Fibroblast of lung (primary cell): ENCODE measurements around the gene GPER1. TPM values are rescaled to one million over a fixed set of nuclear protein-coding genes. Genes with fewer than 3 reads are reported as not detected.
"Not testable (repeated sequence)": the region's sequence is repeated elsewhere in the genome, so short reads cannot be mapped to it uniquely, and the experiment has no call there.

Experiments used
- DNase-seq, 2 donors: peaks; one replicate each; pipeline versions ENCODE4 v3.0.0 to v3.0.0-alpha.2; 2010; ENCODE audit warnings: low read depth in 2 of 2
- H2AFZ ChIP-seq: 2 replicates; pipeline ENCODE4 v1.5.1; 2012; ENCODE audit warnings: low read length, control low read depth, inconsistent platforms
- H3K27ac ChIP-seq: 2 replicates; pipeline ENCODE4 v1.5.1; 2011; ENCODE audit warnings: low read length, control low read depth; ENCODE audit not compliant: insufficient read depth
- H3K27me3 ChIP-seq: 2 replicates; pipeline ENCODE4 v1.5.1; 2011; ENCODE audit warnings: mild to moderate bottlenecking, low read length; ENCODE audit not compliant: control insufficient read depth, insufficient read depth
- H3K36me3 ChIP-seq: 2 replicates; pipeline ENCODE4 v1.5.1; 2011; ENCODE audit warnings: low read length; ENCODE audit not compliant: control insufficient read depth, insufficient read depth
- H3K4me1 ChIP-seq: 2 replicates; pipeline ENCODE4 v1.5.1; 2011; ENCODE audit warnings: low read length; ENCODE audit not compliant: control insufficient read depth, insufficient read depth; ENCODE audit errors: extremely low read depth
- H3K4me2 ChIP-seq: 2 replicates; pipeline ENCODE4 v1.5.1; 2011; ENCODE audit warnings: low read length, control low read depth; ENCODE audit not compliant: insufficient read depth; ENCODE audit errors: extremely low read depth
- H3K4me3 ChIP-seq, 4 experiments: fragments of 200-600 bp in 1 of 4; sonication (generic) in 1 of 4; replicated peaks in 1 of 4; 2 replicates each; pipeline ENCODE4 v1.5.1; 2011 to 2016; ENCODE audit warnings: low read length in 4 of 4, low read depth in 3 of 4, mild to moderate bottlenecking in 3 of 4, control low read depth in 2 of 4, inconsistent platforms in 1 of 4, mixed read lengths in 1 of 4; ENCODE audit not compliant: insufficient read depth in 1 of 4; ENCODE audit errors: control extremely low read depth in 1 of 4
- H3K79me2 ChIP-seq: 2 replicates; pipeline ENCODE4 v1.5.1; 2012; ENCODE audit warnings: mild to moderate bottlenecking, low read length, inconsistent platforms; ENCODE audit not compliant: control insufficient read depth, insufficient read depth
- H3K9ac ChIP-seq: 2 replicates; pipeline ENCODE4 v1.5.1; 2011; ENCODE audit warnings: mild to moderate bottlenecking, low read length, control low read depth; ENCODE audit not compliant: insufficient read depth
- H3K9me3 ChIP-seq: 2 replicates; pipeline ENCODE4 v1.5.1; 2012; ENCODE audit warnings: low read depth, low read length; ENCODE audit not compliant: control insufficient read depth, insufficient read depth
- H4K20me1 ChIP-seq: 2 replicates; pipeline ENCODE4 v1.5.1; 2011; ENCODE audit warnings: low read length; ENCODE audit not compliant: control insufficient read depth, insufficient read depth; ENCODE audit errors: extremely low read depth
- EZH2 ChIP-seq: IDR thresholded peaks from 2 replicates; pipeline ENCODE4 v1.5.1; 2012; ENCODE audit warnings: low read length, control low read depth, mild to moderate bottlenecking; ENCODE audit errors: missing control alignments
- polyA plus RNA-seq, 2 donors: library from polyadenylated mRNA; depleted of rRNA in 1 of 2; stranded (reverse) in 1 of 2; unstranded in 1 of 2; fragments of >200 nt; gene quantifications; 2 replicates each; pipeline ENCODE4 v1.2.1, GENCODE V29; 2011 to 2012; ENCODE audit warnings: missing spikeins in 1 of 2
- total RNA-seq: library from RNA; depleted of rRNA; stranded (reverse); fragments of >200 nt; gene quantifications from 2 replicates; pipeline ENCODE4 v1.2.1, GENCODE V29; 2014
- TF ChIP-seq, protein P1 (sequence below), 2 donors: IDR thresholded peaks in 1 of 2; conservative IDR thresholded peaks in 1 of 2; 1 replicate in 1 of 2; 2 replicates in 1 of 2; pipeline ENCODE4 v1.5.1; 2011 to 2012; ENCODE audit warnings: low read length in 2 of 2, control low read depth in 1 of 2, inconsistent platforms in 1 of 2, low read depth in 1 of 2, mild to moderate bottlenecking in 1 of 2

Gene GPER1
- total and polyA plus RNA-seq, 2 donors (not counting 1 experiment from before 2014, with no cell fraction given): 2.0 to 2.3 TPM

DNA sequence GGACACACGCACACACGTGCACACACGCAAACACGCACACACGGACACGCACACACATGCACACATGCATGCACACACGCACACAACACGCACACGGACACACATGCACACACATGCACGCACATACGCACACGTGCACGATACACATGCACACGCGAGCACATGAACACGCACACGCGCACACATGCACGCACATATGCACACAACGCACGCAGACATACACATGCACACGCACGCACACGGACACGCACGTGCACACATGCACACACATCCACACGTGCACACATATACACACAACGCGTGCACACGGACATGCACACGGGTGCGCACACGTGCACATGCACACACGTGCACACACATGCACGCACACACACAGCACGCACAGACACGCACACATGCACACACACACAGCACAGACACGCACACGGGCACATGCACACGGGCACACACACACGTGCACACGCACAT, 17.3 kb upstream of the GPER1 start:
- H3K79me2 ChIP-seq: no peaks in the 10 kb centered on the region
- H3K9ac ChIP-seq: no peak overlapping the region
- DNase-seq: no peak
- no peak overlapping the region for H3K4me2 ChIP-seq
- H3K4me3 ChIP-seq: no peak overlapping the region
- no peaks in the 10 kb centered on the region for H4K20me1 ChIP-seq
- H3K4me1 ChIP-seq: no peaks in the 10 kb centered on the region
- H3K9me3 ChIP-seq: peaks cover 4% of the 10 kb centered on the region
- H3K27me3 ChIP-seq: no peaks in the 10 kb centered on the region
- no peak overlapping the region for H3K27ac ChIP-seq
- TF ChIP-seq EZH2: no peak
- TF ChIP-seq, protein P1, sequence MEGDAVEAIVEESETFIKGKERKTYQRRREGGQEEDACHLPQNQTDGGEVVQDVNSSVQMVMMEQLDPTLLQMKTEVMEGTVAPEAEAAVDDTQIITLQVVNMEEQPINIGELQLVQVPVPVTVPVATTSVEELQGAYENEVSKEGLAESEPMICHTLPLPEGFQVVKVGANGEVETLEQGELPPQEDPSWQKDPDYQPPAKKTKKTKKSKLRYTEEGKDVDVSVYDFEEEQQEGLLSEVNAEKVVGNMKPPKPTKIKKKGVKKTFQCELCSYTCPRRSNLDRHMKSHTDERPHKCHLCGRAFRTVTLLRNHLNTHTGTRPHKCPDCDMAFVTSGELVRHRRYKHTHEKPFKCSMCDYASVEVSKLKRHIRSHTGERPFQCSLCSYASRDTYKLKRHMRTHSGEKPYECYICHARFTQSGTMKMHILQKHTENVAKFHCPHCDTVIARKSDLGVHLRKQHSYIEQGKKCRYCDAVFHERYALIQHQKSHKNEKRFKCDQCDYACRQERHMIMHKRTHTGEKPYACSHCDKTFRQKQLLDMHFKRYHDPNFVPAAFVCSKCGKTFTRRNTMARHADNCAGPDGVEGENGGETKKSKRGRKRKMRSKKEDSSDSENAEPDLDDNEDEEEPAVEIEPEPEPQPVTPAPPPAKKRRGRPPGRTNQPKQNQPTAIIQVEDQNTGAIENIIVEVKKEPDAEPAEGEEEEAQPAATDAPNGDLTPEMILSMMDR (conservative IDR thresholded peaks at IDR 0.05 in 1 of 2, IDR thresholded peaks at IDR 0.05 in 1 of 2; ENCODE audit: low read depth in 1 of 2, low read length in 2 of 2): no peak
- no peaks in the 10 kb centered on the region for H3K36me3 ChIP-seq
- H2AFZ ChIP-seq: no peak overlapping the region

DNA sequence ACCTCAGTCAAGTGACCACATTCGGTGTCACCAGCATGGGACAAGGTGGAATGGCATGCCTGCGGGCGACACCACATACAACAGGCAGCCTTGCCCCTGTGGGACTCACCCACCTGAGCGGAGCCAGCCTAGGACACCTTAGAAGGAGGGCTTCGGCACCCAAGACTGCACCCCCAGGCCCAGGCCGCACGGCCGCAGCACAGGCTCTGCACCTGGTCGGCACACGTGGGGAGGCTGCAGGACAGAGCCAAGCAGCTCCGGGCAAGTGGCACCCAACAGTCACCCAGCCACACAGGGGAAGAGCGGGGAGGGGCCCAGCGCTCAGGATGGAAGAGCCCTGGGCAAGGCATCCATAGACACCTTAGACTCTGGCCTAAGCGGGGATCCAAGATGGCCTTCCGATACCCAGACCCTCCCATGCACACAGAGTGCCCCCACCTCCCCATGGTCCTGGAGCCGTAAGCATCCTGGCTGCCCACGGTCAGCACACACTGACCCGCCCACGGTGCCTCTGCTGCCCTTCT, 16.1 kb upstream of the GPER1 start:
- Histone ChIP-seq H3K4me2 (no peak overlapping the region), H3K4me3 (no peak overlapping the region), H3K36me3 (no peaks in the 10 kb centered on the region), H3K79me2 (no peaks in the 10 kb centered on the region), H3K27ac (no peak overlapping the region), H3K9ac (no peak overlapping the region), H2AFZ (no peak overlapping the region), H4K20me1 (no peaks in the 10 kb centered on the region), H3K27me3 (no peaks in the 10 kb centered on the region), H3K9me3 (peaks cover 4% of the 10 kb centered on the region), H3K4me1 (no peaks in the 10 kb centered on the region)
- no peak for DNase-seq
- TF ChIP-seq EZH2: no peak

DNA sequence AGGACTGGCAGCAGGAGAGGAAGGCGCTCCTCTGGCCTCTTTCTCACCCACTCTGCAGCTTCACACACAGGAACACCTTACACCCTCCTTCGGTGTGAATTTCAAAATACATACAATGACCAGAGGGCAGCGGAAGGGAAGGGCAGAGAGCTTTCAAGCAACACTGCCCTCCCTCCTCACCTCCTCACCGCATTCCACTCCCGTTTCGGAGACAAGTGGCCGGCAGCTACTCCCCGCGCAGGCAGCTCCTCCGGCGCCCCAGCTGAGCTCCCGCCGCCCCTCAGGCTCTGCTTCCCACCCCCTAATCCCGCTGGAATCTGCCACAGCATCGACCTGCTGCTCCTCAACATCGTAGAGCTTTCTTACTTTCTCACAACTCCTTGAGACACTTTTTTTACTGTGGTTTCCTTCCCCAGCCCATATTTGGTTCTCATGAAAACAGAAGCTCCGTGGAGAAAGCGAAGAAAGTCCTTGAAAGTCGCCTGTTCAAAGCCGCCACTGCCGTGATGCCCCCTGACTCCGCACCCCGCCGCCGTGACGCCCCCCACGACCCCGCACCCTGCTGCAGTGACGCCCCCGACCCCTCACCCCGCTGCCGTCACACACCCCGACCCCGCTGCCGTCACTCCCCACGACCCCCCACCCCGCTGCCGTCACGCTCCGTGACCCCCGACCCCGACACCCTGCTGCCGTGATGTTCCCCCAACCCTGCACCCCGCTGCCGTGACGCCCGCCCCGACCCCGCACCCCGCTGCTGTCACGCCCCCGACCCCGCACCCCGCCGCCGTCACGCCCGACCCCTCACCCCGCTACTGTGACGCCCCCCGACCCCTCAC, 14.6 kb upstream of the GPER1 start:
- TF ChIP-seq EZH2: no peak
- TF ChIP-seq, protein P1 (conservative IDR thresholded peaks at IDR 0.05 in 1 of 2, IDR thresholded peaks at IDR 0.05 in 1 of 2; ENCODE audit: low read depth in 1 of 2, low read length in 2 of 2): no peak

DNA sequence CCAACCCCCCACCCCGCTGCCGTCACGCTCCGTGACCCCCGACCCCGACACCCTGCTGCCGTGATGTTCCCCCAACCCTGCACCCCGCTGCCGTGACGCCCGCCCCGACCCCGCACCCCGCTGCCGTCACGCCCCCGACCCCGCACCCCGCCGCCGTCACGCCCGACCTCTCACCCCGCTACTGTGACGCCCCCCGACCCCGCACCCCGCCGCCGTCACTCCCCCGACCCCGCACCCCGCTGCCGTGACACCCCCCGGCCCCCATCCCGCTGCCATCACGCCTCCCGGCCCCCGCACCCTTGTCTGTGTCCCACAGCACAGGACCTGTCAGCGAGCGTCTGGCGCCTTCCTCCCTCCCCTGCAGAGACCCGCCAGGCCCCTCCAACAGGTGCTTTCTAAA, 13.9 kb upstream of the GPER1 start:
- H3K79me2 ChIP-seq, DNase-seq, H3K27me3 ChIP-seq, H3K9ac ChIP-seq, H3K9me3 ChIP-seq, H3K4me1 ChIP-seq, H3K36me3 ChIP-seq, H3K4me2 ChIP-seq, H3K27ac ChIP-seq, H4K20me1 ChIP-seq, H3K4me3 ChIP-seq, H2AFZ ChIP-seq: not testable (repeated sequence)

More for the DNA sequence above, 14.6 kb upstream of the GPER1 start:
- Histone ChIP-seq H3K27ac (no peak overlapping the region), H3K9ac (no peak overlapping the region), H3K36me3 (no peaks in the 10 kb centered on the region), H3K4me2 (no peak overlapping the region), H3K4me1 (no peaks in the 10 kb centered on the region), H4K20me1 (no peaks in the 10 kb centered on the region), H3K9me3 (peaks cover 4% of the 10 kb centered on the region), H3K27me3 (no peaks in the 10 kb centered on the region), H3K4me3 (no peak overlapping the region), H3K79me2 (no peaks in the 10 kb centered on the region), H2AFZ (no peak overlapping the region)
- DNase-seq: no peak
